IMR-90 (cell line): ENCODE results near the gene PTPRG.

Experiments used
- BHLHE40 ChIP-seq: fragments of 150-350 bp; IDR thresholded peaks from 2 replicates; pipeline ENCODE4 v1.6.1; 2016; ENCODE audit warnings: mild to moderate bottlenecking, low read depth, low read length
- CTCF ChIP-seq: conservative IDR thresholded peaks from 2 replicates; pipeline ENCODE4 v1.5.1; 2012; ENCODE audit warnings: mild to moderate bottlenecking, low read depth, low read length, improper control_type of control experiment
- POLR2A ChIP-seq: IDR thresholded peaks from 2 replicates; pipeline ENCODE4 v1.6.1; 2012; ENCODE audit warnings: mild to moderate bottlenecking, low read depth, low read length
- SMC3 ChIP-seq: fragments of 150-350 bp; IDR thresholded peaks from 2 replicates; pipeline ENCODE4 v1.6.1; 2016; ENCODE audit warnings: low read depth, mild to moderate bottlenecking, antibody characterized with exemption, low read length, moderate library complexity

- no peak for TF ChIP-seq CTCF
- no peak for TF ChIP-seq POLR2A
- TF ChIP-seq BHLHE40 = no peak
- TF ChIP-seq SMC3 = no peak
Measured at GRCh38 chr3:61983479-61983878, 422.1 kb downstream of the PTPRG start.
